HepG2 (cell line): Measurements from ENCODE around the gene PFAS. TPM values are rescaled to one million over a fixed set of nuclear protein-coding genes. Genes with fewer than 3 reads are reported as not detected.

ENCODE experiments used
- ATAD3A ChIP-seq: sonication (generic); formaldehyde crosslinking; IDR thresholded peaks from 2 replicates; pipeline ENCODE4 v1.4.0; 2020; ENCODE audit warnings: missing genetic modification reagents
- CAMTA2 ChIP-seq: sonication (generic); formaldehyde crosslinking; IDR thresholded peaks from 2 replicates; pipeline ENCODE4 v1.4.0; 2020; ENCODE audit warnings: mild to moderate bottlenecking, missing genetic modification reagents, borderline replicate concordance
- CEBPG ChIP-seq: IDR thresholded peaks from 2 replicates; pipeline ENCODE4 v1.6.1; 2016
- ETV5 ChIP-seq: IDR thresholded peaks from 2 replicates; pipeline ENCODE4 v1.6.1; 2018; ENCODE audit warnings: missing biosample characterization, missing genetic modification reagents, inconsistent platforms, borderline replicate concordance
- FIP1L1 ChIP-seq: fragments of 200-400 bp; formaldehyde crosslinking; IDR thresholded peaks from 2 replicates; pipeline ENCODE4 v1.6.1; 2018; ENCODE audit warnings: low read depth, mild to moderate bottlenecking, low read length, moderate library complexity, borderline replicate concordance; ENCODE audit not compliant: insufficient read depth
- FOXK1 ChIP-seq: sonication (generic); formaldehyde crosslinking; IDR thresholded peaks from 2 replicates; pipeline ENCODE4 v1.4.0; 2020; ENCODE audit warnings: low read depth, missing genetic modification reagents, borderline replicate concordance
- JUND ChIP-seq: sonication (generic); formaldehyde crosslinking; IDR thresholded peaks from 2 replicates; pipeline ENCODE4 v1.8.0; 2022; ENCODE audit warnings: mild to moderate bottlenecking, missing genetic modification reagents
- KLF16 ChIP-seq, 2 experiments: sonication (generic) in 1 of 2; formaldehyde crosslinking in 1 of 2; IDR thresholded peaks; 2 replicates each; pipeline versions ENCODE4 v1.6.1 to v1.8.0; 2016 to 2023; ENCODE audit warnings: missing genetic modification reagents in 2 of 2, missing compliant biosample characterization in 1 of 2
- NFKBIZ ChIP-seq: IDR thresholded peaks from 2 replicates; pipeline ENCODE4 v1.6.1; 2018; ENCODE audit warnings: missing genetic modification reagents, missing compliant biosample characterization
- NR2F1 ChIP-seq, 2 experiments: fragments of 450-650 bp in 1 of 2; formaldehyde crosslinking in 1 of 2; IDR thresholded peaks; 2 replicates each; pipeline versions ENCODE4 v1.5.0 to v1.6.1; 2016 to 2020; ENCODE audit warnings: mild to moderate bottlenecking in 1 of 2, missing compliant biosample characterization in 1 of 2, missing genetic modification reagents in 1 of 2, moderate library complexity in 1 of 2
- POGK ChIP-seq: sonication (generic); formaldehyde crosslinking; conservative IDR thresholded peaks from 2 replicates; pipeline ENCODE4 v1.8.0; 2022; ENCODE audit warnings: mild to moderate bottlenecking, moderate library complexity, missing genetic modification reagents
- RBM22 ChIP-seq: fragments of 200-400 bp; formaldehyde crosslinking; optimal IDR thresholded peaks from 2 replicates; pipeline ENCODE3; 2017; ENCODE audit warnings: mild to moderate bottlenecking, low read length, moderate library complexity
- REXO4 ChIP-seq: sonication (generic); formaldehyde crosslinking; IDR thresholded peaks from 2 replicates; pipeline ENCODE4 v1.8.0; 2022; ENCODE audit warnings: missing genetic modification reagents, mild to moderate bottlenecking, borderline replicate concordance
- RFXAP ChIP-seq: sonication (generic); formaldehyde crosslinking; IDR thresholded peaks from 2 replicates; pipeline ENCODE4 v1.4.0; 2020; ENCODE audit warnings: missing genetic modification reagents, borderline replicate concordance
- SIN3B ChIP-seq: fragments of 150-350 bp; IDR thresholded peaks from 2 replicates; pipeline ENCODE4 v1.6.1; 2014; ENCODE audit warnings: low read length
- SMAD9 ChIP-seq: sonication (generic); formaldehyde crosslinking; IDR thresholded peaks from 2 replicates; pipeline ENCODE4 v1.5.1; 2020; ENCODE audit warnings: mild to moderate bottlenecking, missing genetic modification reagents
- SSRP1 ChIP-seq: IDR thresholded peaks from 2 replicates; pipeline ENCODE4 v1.6.1; 2016; ENCODE audit warnings: control low read depth
- TEAD3 ChIP-seq: optimal IDR thresholded peaks from 2 replicates; pipeline ENCODE3; 2016; ENCODE audit warnings: borderline replicate concordance
- THAP11 ChIP-seq: IDR thresholded peaks from 2 replicates; pipeline ENCODE4 v1.6.1; 2016; ENCODE audit warnings: missing biosample characterization, missing genetic modification reagents
- ZBTB14 ChIP-seq: sonication (generic); formaldehyde crosslinking; IDR thresholded peaks from 2 replicates; pipeline ENCODE4 v1.4.0; 2020; ENCODE audit warnings: missing genetic modification reagents
- ZBTB38 ChIP-seq: sonication (generic); formaldehyde crosslinking; IDR thresholded peaks from 2 replicates; pipeline ENCODE4 v1.5.1; 2020; ENCODE audit warnings: mild to moderate bottlenecking, missing genetic modification reagents
- ZNF160 ChIP-seq: sonication (generic); formaldehyde crosslinking; IDR thresholded peaks from 2 replicates; pipeline ENCODE4 v1.8.0; 2022; ENCODE audit warnings: mild to moderate bottlenecking, inconsistent platforms, missing genetic modification reagents
- ZNF230 ChIP-seq: sonication (generic); formaldehyde crosslinking; IDR thresholded peaks from 2 replicates; pipeline ENCODE4 v1.4.0; 2020; ENCODE audit warnings: mild to moderate bottlenecking, missing genetic modification reagents
- ZNF552 ChIP-seq: sonication (generic); formaldehyde crosslinking; IDR thresholded peaks from 2 replicates; pipeline ENCODE4 v1.9.0; 2022; ENCODE audit warnings: missing genetic modification reagents, mild to moderate bottlenecking, borderline replicate concordance
- ZNF615 ChIP-seq: sonication (generic); formaldehyde crosslinking; IDR thresholded peaks from 2 replicates; pipeline ENCODE4 v1.5.0; 2020; ENCODE audit warnings: mild to moderate bottlenecking, missing genetic modification reagents, borderline replicate concordance
- ZSCAN5A ChIP-seq: sonication (generic); formaldehyde crosslinking; IDR thresholded peaks from 2 replicates; pipeline ENCODE4 v1.8.0; 2022; ENCODE audit warnings: mild to moderate bottlenecking, missing genetic modification reagents, borderline replicate concordance
- polyA plus RNA-seq, 8 experiments: library from polyadenylated mRNA; depleted of rRNA in 3 of 8; stranded (reverse) in 7 of 8; unstranded in 1 of 8; fragments of >200 nt; fragmentation: Illumina TruSeq in 4 of 8; extraction: Trizol in 4 of 8; gene quantifications; 2 replicates each; pipeline versions ENCODE4 v1.2.1 to v1.2.3, GENCODE V29; 2011 to 2016; ENCODE audit warnings: low read depth in 4 of 8, missing spikeins in 1 of 8, mixed read lengths in 1 of 8; ENCODE audit not compliant: insufficient read depth in 1 of 8
- total RNA-seq, 5 experiments: library from RNA; depleted of rRNA; stranded (reverse); fragments of >200 nt; fragmentation: Illumina TruSeq; extraction: Trizol; gene quantifications; 2 replicates each; pipeline ENCODE4 v1.2.3, GENCODE V29; 2016; ENCODE audit warnings: low read depth in 1 of 5

The PFAS gene
- total and polyA plus RNA-seq, 2 of the 13 experiments (the other 11 are each of a cell fraction or from before 2014, with no cell fraction given) = 49.4 to 58.2 TPM

DNA sequence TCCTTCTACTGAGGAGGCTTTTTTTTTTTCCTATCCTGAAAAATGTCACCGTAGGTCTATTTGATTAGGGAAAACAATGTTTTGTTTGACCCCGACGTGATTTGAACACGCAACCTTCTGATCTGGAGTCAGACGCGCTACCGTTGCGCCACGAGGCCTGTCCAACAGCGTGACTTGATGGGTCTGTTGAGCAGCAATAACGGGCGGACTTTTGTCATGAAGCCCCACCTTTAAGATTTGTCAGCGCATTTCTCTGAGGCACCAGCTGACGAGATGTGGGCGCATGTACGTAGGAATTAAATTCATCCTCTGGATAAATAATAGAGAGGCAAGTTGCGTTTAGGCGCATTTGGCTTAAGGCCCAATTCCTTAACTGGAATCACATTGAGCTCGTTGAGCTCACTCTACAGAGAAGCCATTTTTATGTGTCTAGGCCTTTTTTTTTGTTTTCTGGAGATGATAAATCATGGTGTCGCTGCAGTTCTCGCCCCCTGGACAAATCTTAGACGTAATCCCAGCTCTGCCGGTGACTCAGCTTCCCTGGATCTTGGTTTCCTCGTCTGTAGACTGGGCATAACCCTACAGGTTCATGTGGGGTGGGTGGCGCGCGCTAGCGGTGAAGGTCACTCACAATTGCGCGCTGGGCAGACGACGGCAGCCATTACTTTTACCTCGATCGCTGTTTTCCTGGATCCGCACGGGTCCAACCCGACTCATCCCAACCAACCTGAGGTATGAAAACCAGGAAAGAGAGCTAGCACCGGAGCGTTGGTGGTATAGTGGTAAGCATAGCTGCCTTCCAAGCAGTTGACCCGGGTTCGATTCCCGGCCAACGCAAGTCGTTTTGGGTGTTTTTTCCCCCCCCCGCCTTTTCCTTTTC lies 28.1 kb upstream of the PFAS start (continued):
- TF ChIP-seq NFKBIZ (CRISPR knock-in tag) (no peak; the same call in 1 of the 2 replicates), THAP11 (CRISPR knock-in tag) (peak; percentile 39; the same call in 1 of the 2 replicates), CAMTA2 (peak; percentile 30; the same call in 1 of the 2 replicates), ZNF615 (CRISPR knock-in tag) (0 out of 2 replicates have a peak, but pooled peaks have one; percentile 40), ZNF160 (CRISPR knock-in tag) (no peak; the same call in 1 of the 2 replicates), SSRP1 (CRISPR knock-in tag) (peak; percentile 85), TEAD3 (CRISPR knock-in tag) (peak; percentile 54), FIP1L1 (no peak), KLF16 (CRISPR knock-in tag; IDR thresholded peaks at IDR 0.05) (peak in 1 of 2 experiments; percentile 59; a peak in 1 of 4 replicates), REXO4 (CRISPR knock-in tag) (no peak), SIN3B (peak; percentile 45; the same call in 1 of the 2 replicates), ZBTB14 (CRISPR knock-in tag) (no peak), RFXAP (CRISPR knock-in tag) (peak; percentile 27; the same call in 1 of the 2 replicates), ETV5 (CRISPR knock-in tag) (peak; percentile 36; the same call in 1 of the 2 replicates), POGK (CRISPR knock-in tag) (no peak; the same call in 1 of the 2 replicates), CEBPG (CRISPR knock-in tag) (peak; percentile 79), SMAD9 (no peak), RBM22 (peak; percentile 98), ZBTB38 (CRISPR knock-in tag) (peak; percentile 54; the same call in 1 of the 2 replicates), ZNF230 (0 out of 2 replicates have a peak, but pooled peaks have one; percentile 63), JUND (CRISPR knock-in tag) (no peak; the same call in 1 of the 2 replicates), FOXK1 (CRISPR knock-in tag) (peak; percentile 78; the same call in 1 of the 2 replicates), ATAD3A (CRISPR knock-in tag) (no peak), ZNF552 (CRISPR knock-in tag) (no peak), ZSCAN5A (CRISPR knock-in tag) (0 out of 2 replicates have a peak, but pooled peaks have one; percentile 8), NR2F1 (CRISPR knock-in tag; IDR thresholded peaks at IDR 0.05) (peak in 1 of 2 experiments; percentile 50; a peak in 1 of 4 replicates)
